NOMO-1 treated with dmso at 0.1 percent for 144 hours (cell line): Measurements from ENCODE around the gene TNXB.
"Not testable (repeated sequence)": the region's sequence is repeated elsewhere in the genome, so short reads cannot be mapped to it uniquely, and the experiment has no call there.

Experiments used
- DNase-seq: peaks from one replicate; lab custom pipeline; 2025; ENCODE audit not compliant: unreplicated experiment; lab: John Stamatoyannopoulos, UW

Gene TNXB

GRCh38 chr6:32146287-32146686 is 37.1 kb upstream of the TNXB start:
- DNase-seq: no peak

- not testable (repeated sequence) for DNase-seq
Observed at GRCh38 chr6:32144238-32144637, 35.1 kb upstream of the TNXB start.

- no peak for DNase-seq
Observed at GRCh38 chr6:32140420-32141046, 31.4 kb upstream of the TNXB start.

- no peak for DNase-seq
Observed at GRCh38 chr6:32139590-32139989, 30.5 kb upstream of the TNXB start.

- DNase-seq: no peak
Observed at GRCh38 chr6:32137454-32137853, 28.3 kb upstream of the TNXB start.

- no peak for DNase-seq
Observed at GRCh38 chr6:32133786-32134185, 24.6 kb upstream of the TNXB start.

- DNase-seq: no peak
Observed at GRCh38 chr6:32132110-32132509, 23.0 kb upstream of the TNXB start.

- no peak for DNase-seq
Observed at GRCh38 chr6:32131439-32131948, 22.4 kb upstream of the TNXB start.

- DNase-seq: no peak
Observed at GRCh38 chr6:32129297-32130088, 20.4 kb upstream of the TNXB start.

GRCh38 chr6:32128751-32129296 is 19.7 kb upstream of the TNXB start:
- no peak for DNase-seq

- peak; percentile 99 for DNase-seq
Observed at GRCh38 chr6:32127717-32128592, 18.8 kb upstream of the TNXB start, which contains the start of gene ATF6B. Gene ATF6B, minus strand, starts transcription at chr6:32128246. Its CDS starts 39 bp downstream, at chr6:32128207.

- DNase-seq: no peak
Observed at GRCh38 chr6:32127409-32127716, 18.2 kb upstream of the TNXB start.

- no peak for DNase-seq
Observed at GRCh38 chr6:32126880-32127279, 17.7 kb upstream of the TNXB start.

GRCh38 chr6:32123681-32124080 is 14.5 kb upstream of the TNXB start:
- no peak for DNase-seq

- DNase-seq: no peak
Observed at GRCh38 chr6:32120573-32121059, 11.5 kb upstream of the TNXB start.

GRCh38 chr6:32118782-32119628 is 9.9 kb upstream of the TNXB start:
- peak; percentile 37 for DNase-seq

GRCh38 chr6:32117461-32117860 is 8.3 kb upstream of the TNXB start:
- DNase-seq: no peak

- no peak for DNase-seq
Observed at GRCh38 chr6:32116674-32117073, 7.5 kb upstream of the TNXB start.

- no peak for DNase-seq
Observed at GRCh38 chr6:32115623-32116022, 6.5 kb upstream of the TNXB start.

GRCh38 chr6:32114796-32115195 is 5.7 kb upstream of the TNXB start:
- no peak for DNase-seq
